G401.6 (cell line): ENCODE data around the gene PACRGL.
"Not testable (repeated sequence)": the region's sequence is repeated elsewhere in the genome, so short reads cannot be mapped to it uniquely, and the experiment has no call there.

ENCODE experiments used
- FAIRE-seq: peaks from 2 replicates; lab custom pipeline; 2012; peaks lifted over from hg19 to GRCh38; lab: Jason Lieb, UNC

Gene PACRGL

DNA sequence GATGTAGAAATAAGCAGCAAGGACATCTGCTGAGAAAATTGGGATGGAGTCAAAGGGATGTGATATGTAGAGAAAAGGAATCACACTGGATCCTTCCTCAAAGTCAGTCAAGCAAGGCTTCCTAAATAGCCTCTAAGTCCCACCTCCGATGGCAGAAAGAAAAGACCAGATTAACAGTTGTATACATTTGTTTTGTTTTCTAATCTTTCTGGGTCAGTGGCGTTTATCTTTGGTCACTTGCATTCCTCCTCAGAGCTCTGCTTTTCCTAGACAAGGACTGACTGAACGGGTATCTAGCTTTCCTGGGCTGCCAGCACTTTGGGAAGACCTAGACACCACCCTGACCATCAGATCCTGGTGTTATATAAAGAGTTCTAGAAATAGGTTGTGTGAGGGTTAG is 23.2 kb downstream of the PACRGL start:
- FAIRE-seq: no peak

DNA sequence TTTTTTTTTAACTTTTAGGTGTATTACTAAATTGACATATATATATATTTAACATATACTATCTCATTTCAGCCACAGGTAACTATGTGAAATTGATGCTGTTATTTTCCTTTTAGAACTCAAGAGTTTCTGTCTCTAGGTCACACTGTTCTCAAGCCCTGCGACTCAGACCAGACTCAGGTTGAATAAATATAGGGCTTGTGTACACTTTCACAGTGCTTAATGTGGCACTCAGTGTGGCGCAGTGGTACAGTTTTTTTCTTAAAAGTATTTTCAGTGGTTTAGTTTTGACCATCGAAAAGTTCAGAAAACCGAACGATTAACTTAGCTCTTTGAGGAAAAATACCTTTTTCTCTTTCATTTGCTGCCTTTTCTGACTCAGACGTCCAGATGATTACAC is 24.7 kb downstream of the PACRGL start:
- FAIRE-seq: no peak

DNA sequence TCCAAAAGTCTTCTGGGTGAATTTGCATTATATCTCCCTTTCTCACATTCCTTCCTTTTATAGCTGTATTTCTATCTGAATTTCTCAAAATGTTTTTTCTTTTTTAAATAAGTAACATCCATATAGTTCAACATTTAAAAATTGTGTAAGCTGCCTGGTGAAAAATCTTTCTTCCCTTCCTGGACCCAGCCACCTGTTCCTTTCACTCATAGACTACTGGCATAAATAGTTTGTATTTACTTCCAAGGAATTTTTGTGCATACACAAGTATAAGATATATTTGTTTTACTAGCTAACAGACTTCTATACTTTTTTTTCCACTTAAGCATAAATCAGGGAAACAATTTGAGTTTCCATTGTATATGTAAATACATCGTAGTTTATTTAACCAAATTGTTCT is 35.7 kb downstream of the PACRGL start:
- no peak for FAIRE-seq

DNA sequence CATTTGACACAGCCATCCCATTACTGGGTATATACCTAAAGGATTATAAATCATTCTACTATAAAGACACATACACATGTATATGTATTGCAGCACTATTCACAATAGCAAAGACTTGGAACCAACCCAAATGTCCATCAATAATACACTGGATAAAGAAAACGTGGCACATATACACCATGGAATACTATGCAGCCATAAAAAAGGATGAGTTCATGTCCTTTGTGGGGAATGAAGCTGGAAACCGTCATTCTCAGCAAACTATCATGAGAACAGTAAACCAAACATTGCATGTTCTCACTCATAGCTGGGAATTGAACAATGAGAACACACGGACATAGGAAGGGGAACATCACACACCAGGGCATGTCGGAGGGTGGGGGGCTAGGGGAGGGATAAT is 45.7 kb downstream of the PACRGL start:
- not testable (repeated sequence) for FAIRE-seq

DNA sequence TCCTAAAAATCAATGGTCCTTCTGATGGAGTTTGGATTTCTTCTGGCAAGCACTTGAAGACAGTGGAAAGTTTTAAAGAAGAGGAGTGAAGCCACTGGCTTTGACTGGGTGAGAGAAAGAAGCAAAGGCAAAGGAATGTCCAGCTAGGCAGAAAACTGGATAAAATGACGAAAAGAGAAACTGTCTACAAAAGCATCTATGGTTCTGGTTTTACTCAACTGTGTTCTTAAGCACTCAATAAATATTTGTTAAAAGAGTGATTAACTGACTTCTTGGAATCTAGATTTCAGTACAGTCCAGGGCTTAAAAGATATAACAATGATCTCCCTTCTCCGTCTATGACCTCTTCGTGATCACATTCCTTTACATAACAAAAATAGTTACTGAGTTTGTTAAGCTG is 52.4 kb downstream of the PACRGL start:
- no peak for FAIRE-seq

DNA sequence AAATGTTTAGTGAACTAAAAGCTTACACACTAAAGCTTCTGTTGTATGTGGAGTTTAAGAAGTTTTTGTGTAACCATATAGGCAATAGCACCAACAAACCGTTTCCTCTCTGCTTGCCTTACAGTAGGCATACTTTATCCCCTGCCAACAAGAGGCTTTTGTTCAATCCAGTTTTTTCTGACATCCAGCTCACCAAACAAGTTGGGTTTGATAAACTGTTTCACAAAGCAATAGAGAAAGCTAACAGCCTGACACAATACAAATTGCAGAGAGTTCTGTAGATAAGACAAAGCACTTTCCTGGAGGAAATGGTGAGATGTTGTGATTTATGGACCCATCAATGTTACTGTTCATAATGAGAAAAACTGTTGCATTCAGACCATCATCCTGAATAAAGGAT is 53.8 kb downstream of the PACRGL start:
- FAIRE-seq: no peak

DNA sequence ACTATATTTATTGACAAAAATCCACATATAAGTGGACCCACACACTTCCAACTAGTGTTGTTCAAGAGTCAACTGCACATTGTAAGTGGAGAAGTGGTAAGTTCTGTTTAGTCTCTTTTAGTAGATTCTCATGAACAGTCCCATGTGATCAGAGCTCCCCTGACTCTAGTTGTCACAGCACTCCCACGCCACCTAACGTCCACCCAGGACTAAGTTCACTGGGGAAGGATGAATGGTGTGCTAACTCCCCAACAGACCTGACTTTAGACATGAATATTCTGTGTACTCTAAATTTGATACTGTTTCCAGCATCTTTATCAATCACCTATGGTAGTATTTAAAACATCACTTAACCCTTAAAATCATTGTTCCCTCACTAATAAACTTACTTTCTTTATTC is 59.8 kb downstream of the PACRGL start:
- no peak for FAIRE-seq

DNA sequence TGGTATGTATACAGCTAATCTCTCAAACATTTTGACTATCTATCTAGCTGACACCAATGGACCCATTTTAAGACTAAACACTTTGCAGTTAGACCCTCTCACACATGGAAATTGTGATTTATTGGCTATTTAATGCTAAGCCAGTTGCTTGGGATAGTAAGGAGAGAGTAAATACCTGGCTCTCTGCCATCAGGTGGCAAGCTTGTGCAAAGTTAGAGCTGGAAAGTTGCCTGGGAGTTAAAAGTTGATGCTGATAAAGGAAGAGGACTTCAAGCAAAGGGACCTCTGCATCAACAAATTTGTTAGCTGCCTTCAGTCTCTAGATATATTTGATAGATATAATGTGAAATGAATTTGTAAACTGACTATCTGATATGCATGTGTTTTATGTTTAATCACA is 61.1 kb downstream of the PACRGL start:
- no peak for FAIRE-seq

DNA sequence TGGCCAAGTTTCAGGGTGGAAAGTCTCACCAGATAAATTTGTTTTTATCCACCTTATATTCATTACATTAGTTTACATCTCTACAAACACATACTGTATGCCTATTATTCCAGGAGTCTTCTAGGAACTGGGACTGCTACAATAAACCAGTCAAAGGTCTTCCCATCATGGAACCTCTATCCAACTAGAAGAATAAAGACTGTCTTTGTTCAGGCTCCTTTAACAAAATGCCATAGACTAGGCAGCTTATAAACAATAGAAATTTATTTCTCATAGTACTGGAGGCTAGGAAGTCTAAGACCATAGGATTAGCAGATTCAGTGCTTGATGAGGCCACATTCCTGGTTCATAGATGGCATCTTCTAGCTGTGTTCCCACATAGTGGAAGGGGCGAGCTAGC is 61.6 kb downstream of the PACRGL start:
- FAIRE-seq: no peak

DNA sequence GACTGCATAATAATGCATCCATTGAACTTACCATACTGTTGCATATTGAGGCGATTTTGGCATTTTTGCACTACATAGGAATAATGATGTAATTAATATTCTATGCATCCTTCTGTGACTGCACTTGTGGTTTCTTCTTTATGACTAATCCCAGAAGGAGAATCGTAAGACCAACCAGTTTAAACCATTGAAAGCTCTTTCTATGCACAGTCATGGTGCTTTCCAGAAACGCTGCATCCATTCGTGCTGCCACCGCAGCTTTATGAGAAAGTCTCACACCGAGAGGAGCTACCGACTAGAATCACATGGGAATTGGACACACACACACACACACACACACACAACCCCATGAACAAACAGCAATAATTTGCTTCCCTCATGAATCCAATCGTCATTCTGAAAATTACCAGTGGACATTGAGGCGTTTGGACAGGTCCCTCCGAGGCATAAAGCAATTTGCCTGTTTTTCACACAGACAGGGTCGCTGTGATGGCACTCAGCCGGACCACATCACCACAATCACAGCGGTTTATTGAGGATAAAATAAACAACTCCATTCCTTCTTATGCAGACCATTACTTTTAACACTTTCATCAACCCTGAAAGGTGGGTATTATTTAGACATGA is 64.2 kb downstream of the PACRGL start:
- no peak for FAIRE-seq

DNA sequence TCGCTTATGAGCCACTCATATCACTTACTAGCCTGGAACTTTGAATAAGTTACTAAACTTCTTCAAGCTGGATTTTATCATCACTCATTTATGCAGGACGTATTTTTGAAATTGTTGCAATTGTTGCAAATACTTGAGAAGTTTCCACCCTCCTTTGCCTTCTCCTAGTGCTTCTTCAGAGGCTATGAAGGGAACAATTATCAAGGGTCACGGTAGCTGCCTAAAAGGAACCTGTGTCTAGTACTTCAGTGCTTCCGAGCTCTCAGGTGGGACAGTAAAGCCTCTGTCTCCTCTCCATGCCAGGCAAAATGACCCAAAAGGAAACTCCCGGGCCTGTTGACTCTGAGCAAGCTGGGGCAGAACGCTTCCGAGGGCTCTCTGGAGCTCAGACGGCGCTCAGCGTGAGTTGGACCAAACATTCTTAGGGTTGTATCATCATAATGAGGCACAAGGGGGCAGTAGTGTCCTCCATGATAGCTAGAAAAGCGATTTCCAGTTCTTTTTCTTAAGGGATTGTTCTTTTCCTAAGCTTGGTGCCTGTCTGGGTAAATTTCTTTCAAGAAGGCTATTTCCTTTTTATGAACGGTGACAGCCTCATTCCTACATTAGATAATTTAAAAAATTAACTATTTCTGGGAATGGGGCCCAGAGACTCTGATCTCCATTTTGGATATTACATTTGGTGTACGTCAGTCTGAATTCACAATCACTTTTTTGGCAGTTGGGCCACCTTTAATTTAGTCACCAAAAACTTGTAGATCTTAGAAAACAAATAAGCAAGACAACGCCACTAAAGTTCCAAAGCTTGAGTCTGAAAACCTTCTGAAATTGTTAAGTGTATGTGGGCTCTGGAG is 73.1 kb downstream of the PACRGL start:
- peak; percentile 33 for FAIRE-seq

DNA sequence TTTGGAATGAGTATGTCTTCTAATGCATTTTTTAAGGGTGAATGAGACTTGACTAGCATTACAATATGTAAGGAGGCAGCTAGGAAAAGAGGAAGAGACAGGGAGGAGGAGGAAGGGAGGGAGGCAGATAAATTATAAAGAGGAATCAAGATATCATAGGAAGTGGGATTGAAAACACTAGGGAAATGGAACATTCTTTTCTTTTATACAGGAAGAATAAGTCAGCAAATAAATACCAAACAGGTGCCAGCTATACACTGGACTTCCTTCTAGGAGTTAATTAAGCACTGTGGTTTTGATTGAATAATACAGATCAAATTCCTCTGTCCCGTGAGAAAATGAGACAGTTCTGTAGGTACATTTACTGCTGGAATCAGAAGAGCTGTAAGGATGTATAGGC is 78.6 kb downstream of the PACRGL start:
- no peak for FAIRE-seq

DNA sequence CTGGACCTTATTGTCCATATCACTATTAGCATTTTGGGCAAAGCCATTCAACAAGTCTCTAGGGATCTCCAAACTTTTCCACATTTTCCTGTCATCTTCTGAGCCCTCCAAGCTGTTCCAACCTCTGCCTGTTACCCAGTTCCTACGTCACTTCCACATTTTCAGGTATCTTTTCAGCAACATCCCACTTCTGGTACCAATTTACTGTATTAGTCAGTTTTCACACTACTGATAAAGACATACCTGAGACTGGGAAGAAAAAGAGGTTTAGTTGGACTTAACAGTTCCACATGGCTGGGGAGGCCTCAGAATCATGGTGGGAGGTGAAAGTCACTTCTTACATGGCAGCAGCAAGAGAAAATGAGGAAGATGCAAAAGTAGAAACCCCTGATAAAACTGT is 82.9 kb downstream of the PACRGL start:
- FAIRE-seq: not testable (repeated sequence)

DNA sequence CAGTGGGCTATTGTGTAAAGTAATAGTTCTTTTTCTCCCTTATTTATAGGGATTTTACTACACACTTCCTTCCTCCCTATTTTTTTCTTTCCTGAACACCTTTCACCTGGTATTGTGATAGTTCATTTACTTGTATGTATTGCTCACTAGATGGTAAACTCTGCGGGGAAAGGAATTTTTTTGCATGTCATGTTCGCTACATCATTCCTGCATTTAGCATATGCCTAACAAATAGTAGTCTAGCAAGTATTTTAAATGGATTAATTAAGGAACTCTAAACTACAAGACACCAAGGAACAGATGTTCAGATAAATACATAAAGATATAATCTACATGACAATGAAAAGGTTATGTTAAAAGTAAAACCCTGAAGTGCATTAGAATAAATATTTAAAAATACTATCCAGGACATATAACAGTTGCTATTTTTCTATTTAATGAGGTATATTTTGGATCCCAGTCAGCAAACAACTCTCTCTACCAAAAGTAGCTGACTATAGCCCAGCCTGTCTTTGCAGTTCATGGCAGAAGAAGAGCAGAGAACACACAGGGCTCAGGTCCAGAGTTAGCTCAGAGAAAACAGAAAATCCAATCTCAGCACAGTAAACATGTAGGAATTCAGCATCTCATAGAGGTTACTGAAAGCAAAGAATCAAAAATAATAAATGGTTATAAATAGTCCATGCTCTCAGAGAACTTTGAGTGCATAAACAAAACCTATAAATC is 87.8 kb downstream of the PACRGL start:
- no peak for FAIRE-seq
